HG03025 (cell line): Measurements from ENCODE around the gene OR13C2.
"Not testable (repeated sequence)": the region's sequence is repeated elsewhere in the genome, so short reads cannot be mapped to it uniquely, and the experiment has no call there.

ENCODE experiments used
- ATAC-seq: cut with Tn5 transposase; IDR thresholded peaks from one replicate; pipeline ENCODE4 v1.9.1; 2021; ENCODE audit warnings: mild to moderate bottlenecking, moderate library complexity; ENCODE audit not compliant: unreplicated experiment, low FRiP score

The OR13C2 gene

GRCh38 chr9:104605527-104605926 is at the start of gene OR13C2:
OR13C2 (minus strand) TSS chr9:104605627; CDS start chr9:104605627, 0 bp downstream.
- not testable (repeated sequence) for ATAC-seq

- ATAC-seq, result no peak
Observed at GRCh38 chr9:104635456-104635855, 30.0 kb upstream of the OR13C2 start.

- no peak for ATAC-seq
Observed at GRCh38 chr9:104633976-104634520, 28.6 kb upstream of the OR13C2 start.

- ATAC-seq, result not testable (repeated sequence)
Observed at GRCh38 chr9:104625964-104626363, 20.5 kb upstream of the OR13C2 start.

- ATAC-seq, result no peak
Observed at GRCh38 chr9:104618104-104618503, 12.7 kb upstream of the OR13C2 start, which contains the start of gene OR13C9. OR13C9 (minus strand) TSS chr9:104618204; CDS start chr9:104618204, 0 bp downstream.

- ATAC-seq, result no peak
Observed at GRCh38 chr9:104617418-104617817, 12.0 kb upstream of the OR13C2 start.

GRCh38 chr9:104611213-104611612 is 5.8 kb upstream of the OR13C2 start:
- ATAC-seq, result no peak

- no peak for ATAC-seq
Observed at GRCh38 chr9:104608336-104608735, 2.9 kb upstream of the OR13C2 start.

- ATAC-seq, result no peak
Observed at GRCh38 chr9:104606152-104606551, 725 bp upstream of the OR13C2 start.

GRCh38 chr9:104604801-104605200 is 626 bp downstream of the OR13C2 start:
- no peak for ATAC-seq

- ATAC-seq, result not testable (repeated sequence)
Observed at GRCh38 chr9:104599313-104599712, 6.1 kb downstream of the OR13C2 start, which contains the start of gene OR13C5. OR13C5 (minus strand) TSS chr9:104599413; CDS start chr9:104599413, 0 bp downstream.

- ATAC-seq, result not testable (repeated sequence)
Observed at GRCh38 chr9:104598749-104599148, 6.7 kb downstream of the OR13C2 start.

GRCh38 chr9:104589626-104590025 is 15.8 kb downstream of the OR13C2 start:
- no peak for ATAC-seq

GRCh38 chr9:104586496-104587180 is 18.8 kb downstream of the OR13C2 start:
- ATAC-seq, result no peak

GRCh38 chr9:104580562-104580961 is 24.9 kb downstream of the OR13C2 start:
- no peak for ATAC-seq

- ATAC-seq, result no peak
Observed at GRCh38 chr9:104577263-104577662, 28.2 kb downstream of the OR13C2 start.

GRCh38 chr9:104575456-104575855 is 30.0 kb downstream of the OR13C2 start:
- ATAC-seq, result no peak

GRCh38 chr9:104572612-104573011 is 32.8 kb downstream of the OR13C2 start:
- no peak for ATAC-seq

GRCh38 chr9:104568868-104569267 is 36.6 kb downstream of the OR13C2 start, which contains the start of gene OR13C8:
OR13C8 (plus strand) TSS chr9:104569168; CDS start chr9:104569168, 0 bp downstream.
- ATAC-seq, result no peak

GRCh38 chr9:104564358-104564757 is 41.1 kb downstream of the OR13C2 start:
- no peak for ATAC-seq

- no peak for ATAC-seq
Observed at GRCh38 chr9:104556830-104557634, 48.4 kb downstream of the OR13C2 start.
